Smooth muscle cell of the pulmonary artery (primary cell): ENCODE data around the gene CTSD. TPM values are rescaled to one million over a fixed set of nuclear protein-coding genes. Genes with fewer than 3 reads are reported as not detected.

Experiments used
- total RNA-seq: library from RNA; depleted of rRNA; stranded (reverse); fragments of >200 nt; gene quantifications from 2 replicates; pipeline ENCODE4 v1.2.3, GENCODE V29; 2014

CTSD gene
- 782 and 876 TPM in 2 replicates for total RNA-seq

GRCh38 chr11:1763796-1764661, at the start of gene CTSD:
Gene CTSD, minus strand, starts transcription at chr11:1763927. Its CDS starts 68 bp downstream, at chr11:1763859.

GRCh38 chr11:1750481-1750839, 13.3 kb downstream of the CTSD start, which contains the start of gene IFITM10:
Gene IFITM10, minus strand, starts transcription at chr11:1750595. Its CDS starts 153 bp downstream, at chr11:1750442.

Other genes with a start within 250 kb of the CTSD start
- 0.78 and 1.2 TPM in 2 replicates for gene DUSP8, start 191.7 kb downstream of the CTSD start, total RNA-seq
- not detected in 2 replicates for gene KRTAP5-1, start 178.6 kb downstream of the CTSD start, total RNA-seq
- not detected in 2 replicates for gene KRTAP5-2, start 165.6 kb downstream of the CTSD start, total RNA-seq
- gene KRTAP5-3, start 155.5 kb downstream of the CTSD start, total RNA-seq = not detected in 2 replicates
- not detected in 2 replicates for gene KRTAP5-4, start 141.8 kb downstream of the CTSD start, total RNA-seq
- gene KRTAP5-5, start 134.2 kb downstream of the CTSD start, total RNA-seq = not detected in 2 replicates
- gene KRTAP5-6, start 66.7 kb downstream of the CTSD start, total RNA-seq = not detected in 2 replicates
- 1.9 and 2.7 TPM in 2 replicates for gene IFITM10, start 13.3 kb downstream of the CTSD start, total RNA-seq
- 0.07 TPM in 2 replicates for gene SYT8, start 71.1 kb upstream of the CTSD start, total RNA-seq
- gene TNNI2, start 75.1 kb upstream of the CTSD start, total RNA-seq = not detected in 2 replicates
- 0.66 and 4.7 TPM in 2 replicates for gene LSP1, start 89.2 kb upstream of the CTSD start, total RNA-seq
- gene PRR33, start 128.0 kb upstream of the CTSD start, total RNA-seq = not detected in 2 replicates
- 0.33 TPM in 1 of 2 replicates, not detected in the other for gene TNNT3, start 155.8 kb upstream of the CTSD start, total RNA-seq
- 55.7 and 57.7 TPM in 2 replicates for gene MRPL23, start 183.4 kb upstream of the CTSD start, total RNA-seq
- gene H19, start 233.9 kb upstream of the CTSD start, total RNA-seq = 11.4 and 65.2 TPM in 2 replicates